ENCODE measurements around the gene DMXL2. TPM values are rescaled to one million over a fixed set of nuclear protein-coding genes. Genes with fewer than 3 reads are reported as not detected.

Gene DMXL2
- total RNA-seq, 4 donors from 2014 or later = 17.5 to 111 (median 29.1) TPM

DNA sequence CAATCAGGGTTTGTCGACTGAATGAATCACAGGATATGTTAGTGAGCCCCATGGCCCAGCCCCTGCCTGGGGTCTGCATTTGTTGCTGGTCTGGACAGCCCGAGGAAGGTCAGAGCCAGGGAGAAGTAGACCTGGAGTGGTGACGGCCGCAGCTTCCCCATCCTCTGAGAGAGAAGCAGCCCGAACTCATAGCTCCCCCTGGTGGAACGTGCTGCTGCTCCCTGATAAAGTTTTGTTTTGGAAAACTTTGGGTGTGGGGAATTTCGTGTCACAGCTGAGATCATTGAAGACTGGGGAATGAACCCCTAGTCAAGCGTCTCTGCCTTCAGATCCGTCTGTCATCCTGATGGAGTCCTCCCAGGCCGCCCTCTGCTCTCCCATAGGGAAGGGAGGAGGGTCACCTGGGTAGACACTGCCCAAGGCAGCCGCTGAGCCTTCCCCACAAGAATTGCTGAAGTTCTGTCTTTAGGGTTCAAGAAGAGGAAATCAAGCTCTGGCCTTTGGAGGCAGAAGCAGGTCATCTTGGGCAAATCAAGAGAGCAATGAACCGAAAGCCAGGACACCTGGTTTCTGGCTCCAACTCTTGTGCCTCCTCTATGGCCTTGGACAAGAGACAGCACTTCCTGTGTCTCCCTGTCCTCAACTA lies 220.6 kb downstream of the DMXL2 start:
- no peak for ATAC-seq
- H3K4me1 ChIP-seq = peaks cover 0 to 8% (median 0%) of the 10 kb centered on the region in 3 donors
- no peak overlapping the region for H3K4me3 ChIP-seq
- H3K9me3 ChIP-seq = no peaks in the 10 kb centered on the region
- H3K36me3 ChIP-seq = no peaks in the 10 kb centered on the region
- no peak overlapping the region for H3K27ac ChIP-seq
- peaks cover 15% of the 10 kb centered on the region for H3K27me3 ChIP-seq
- 29 to 43% methylated on average over 3 to 6 of the region's 12 CpGs for WGBS, 2 donors (ENCODE audit: low coverage in 1 of 2)
- TF ChIP-seq CTCF (IDR thresholded peaks at IDR 0.05) (peak in 1 of 4 experiments; percentile 61), EP300 (IDR thresholded peaks at IDR 0.05) (no peak)

- Histone ChIP-seq H3K27ac (no peak overlapping the region), H3K9me3 (no peaks in the 10 kb centered on the region), H3K4me3 (no peak overlapping the region), H3K36me3 (no peaks in the 10 kb centered on the region), H3K4me1 (peaks cover 0 to 8% (median 0%) of the 10 kb centered on the region in 3 donors), H3K27me3 (peaks cover 15% of the 10 kb centered on the region)
- ATAC-seq = no peak
- no peak for TF ChIP-seq EP300 (IDR thresholded peaks at IDR 0.05)
- no peak for TF ChIP-seq POLR2A (IDR thresholded peaks at IDR 0.05)
- no peak for TF ChIP-seq POLR2AphosphoS5 (IDR thresholded peaks at IDR 0.05)
- no peak for TF ChIP-seq CTCF (IDR thresholded peaks at IDR 0.05)
- 79 to 81% methylated on average over 2 to 5 of the region's 7 CpGs for WGBS, 2 donors (ENCODE audit: low coverage in 1 of 2)
These were observed 221.4 kb downstream of the DMXL2 start for GRCh38 chr15:51401051-51401780.

DNA sequence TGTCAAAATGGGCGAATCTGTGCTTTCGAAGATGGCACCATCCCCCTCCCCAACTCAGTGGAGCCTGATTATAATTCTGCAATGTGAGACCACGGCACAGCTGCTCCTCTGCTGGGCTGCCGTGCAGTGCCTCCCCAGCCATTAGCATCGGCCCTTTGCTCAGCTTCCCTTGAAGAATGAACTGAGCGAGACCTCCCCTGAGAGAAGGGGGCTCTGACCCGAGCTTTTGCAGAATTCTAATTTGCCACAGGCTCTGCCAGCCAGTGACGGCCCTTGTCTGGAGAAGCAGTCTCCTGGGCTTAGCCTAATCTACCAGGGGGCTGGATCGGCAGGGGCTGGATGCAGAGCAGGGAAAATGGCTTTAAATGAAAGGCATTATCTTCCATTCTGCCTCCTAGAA lies 223.9 kb downstream of the DMXL2 start:
- Histone ChIP-seq H3K9me3 (no peaks in the 10 kb centered on the region), H3K4me1 (no peaks in the 10 kb centered on the region), H3K36me3 (no peaks in the 10 kb centered on the region), H3K27ac (no peak overlapping the region), H3K27me3 (peaks cover 15% of the 10 kb centered on the region), H3K4me3 (no peak overlapping the region)
- no peak for TF ChIP-seq EP300 (IDR thresholded peaks at IDR 0.05)
- TF ChIP-seq POLR2AphosphoS5 (IDR thresholded peaks at IDR 0.05) = no peak
- TF ChIP-seq CTCF (IDR thresholded peaks at IDR 0.05) = no peak
- no peak for TF ChIP-seq POLR2A (IDR thresholded peaks at IDR 0.05)
- WGBS, 2 donors (ENCODE audit: low coverage in 1 of 2) = 49% methylated on average over 5 of the region's 9 CpGs; no CpG with 5 or more reads in 1 of the 2 donors
- ATAC-seq = no peak

Other genes with a start within 250 kb of the DMXL2 start
- gene SCG3, start 58.7 kb upstream of the DMXL2 start, total RNA-seq = under 1 TPM in 3 of 4 donors, not detected in 1; 0.31 to 0.54 (median 0.54) TPM
- gene LYSMD2, start 114.9 kb upstream of the DMXL2 start, total RNA-seq = 10 to 100 TPM in 3 of 4 donors, 1 to 10 TPM in 1; 8.9 to 27.9 (median 14.0) TPM
- gene TMOD2, start 128.8 kb upstream of the DMXL2 start, total RNA-seq = 10 to 100 TPM; 14.0 to 21.9 (median 17.5) TPM
- 10 to 100 TPM; 15.9 to 38.8 (median 21.4) TPM for gene TMOD3, start 206.9 kb upstream of the DMXL2 start, total RNA-seq